Nephron progenitor cell (in vitro differentiated cells): ENCODE results near the gene VWA8.

Experiments used
- DNase-seq: peaks from one replicate; pipeline ENCODE4 v3.0.0; 2021
- H3K27ac Mint-ChIP-seq: 2 replicates; pipeline ENCODE4 v1.8.0; 2021; ENCODE audit warnings: mild to moderate bottlenecking, moderate library complexity, mixed read lengths
- H3K27me3 Mint-ChIP-seq: 2 replicates; pipeline ENCODE4 v1.8.0; 2021; ENCODE audit warnings: mild to moderate bottlenecking, low read depth, mixed read lengths; ENCODE audit not compliant: poor library complexity
- H3K36me3 Mint-ChIP-seq: 2 replicates; pipeline ENCODE4 v1.8.0; 2021; ENCODE audit warnings: low read depth, mixed read lengths
- H3K4me1 Mint-ChIP-seq: 2 replicates; pipeline ENCODE4 v1.8.0; 2021; ENCODE audit warnings: mixed read lengths
- H3K4me3 Mint-ChIP-seq: 2 replicates; pipeline ENCODE4 v1.8.0; 2021; ENCODE audit warnings: mild to moderate bottlenecking, moderate library complexity, mixed read lengths
- H3K9me3 Mint-ChIP-seq: 2 replicates; pipeline ENCODE4 v1.8.0; 2021; ENCODE audit warnings: mild to moderate bottlenecking, moderate library complexity, mixed read lengths
- CTCF ChIP-seq: fragments of 200-600 bp; sonication (generic); IDR thresholded peaks from 2 replicates; pipeline ENCODE4 v1.5.0; 2021; ENCODE audit warnings: antibody characterized with exemption

VWA8 gene

GRCh38 chr13:41820581-41821237 lies 140.2 kb downstream of the VWA8 start:
- H3K36me3 Mint-ChIP-seq = peaks cover 28% of the 10 kb centered on the region
- TF ChIP-seq CTCF = no peak
- no peak overlapping the region for H3K4me3 Mint-ChIP-seq
- no peak overlapping the region for H3K27ac Mint-ChIP-seq
- H3K9me3 Mint-ChIP-seq = peaks cover 5% of the 10 kb centered on the region
- H3K27me3 Mint-ChIP-seq = no peaks in the 10 kb centered on the region
- no peak for DNase-seq
- peaks cover 16% of the 10 kb centered on the region for H3K4me1 Mint-ChIP-seq

GRCh38 chr13:41816057-41816456 lies 144.9 kb downstream of the VWA8 start:
- H3K9me3 Mint-ChIP-seq = peaks cover 12% of the 10 kb centered on the region
- H3K27ac Mint-ChIP-seq = no peak overlapping the region
- no peak overlapping the region for H3K4me3 Mint-ChIP-seq
- DNase-seq = no peak
- no peaks in the 10 kb centered on the region for H3K4me1 Mint-ChIP-seq
- no peaks in the 10 kb centered on the region for H3K27me3 Mint-ChIP-seq
- TF ChIP-seq CTCF = no peak
- peaks cover 46% of the 10 kb centered on the region for H3K36me3 Mint-ChIP-seq

- TF ChIP-seq CTCF = no peak
- Mint-ChIP-seq H3K9me3 (peaks cover 12% of the 10 kb centered on the region), H3K36me3 (peaks cover 52% of the 10 kb centered on the region), H3K4me1 (no peaks in the 10 kb centered on the region), H3K27me3 (no peaks in the 10 kb centered on the region), H3K4me3 (no peak overlapping the region), H3K27ac (no peak overlapping the region)
- no peak for DNase-seq
Measured at GRCh38 chr13:41813426-41813825, 147.5 kb downstream of the VWA8 start.

GRCh38 chr13:41812851-41813250 lies 148.1 kb downstream of the VWA8 start:
- H3K27ac Mint-ChIP-seq = no peak overlapping the region
- TF ChIP-seq CTCF = no peak
- DNase-seq = no peak
- H3K27me3 Mint-ChIP-seq = no peaks in the 10 kb centered on the region
- peaks cover 12% of the 10 kb centered on the region for H3K9me3 Mint-ChIP-seq
- no peak overlapping the region for H3K4me3 Mint-ChIP-seq
- no peaks in the 10 kb centered on the region for H3K4me1 Mint-ChIP-seq
- peaks cover 56% of the 10 kb centered on the region for H3K36me3 Mint-ChIP-seq

GRCh38 chr13:41812237-41812636 lies 148.7 kb downstream of the VWA8 start:
- no peak for DNase-seq
- H3K27ac Mint-ChIP-seq = no peak overlapping the region
- peaks cover 57% of the 10 kb centered on the region for H3K36me3 Mint-ChIP-seq
- no peaks in the 10 kb centered on the region for H3K27me3 Mint-ChIP-seq
- H3K4me3 Mint-ChIP-seq = no peak overlapping the region
- peaks cover 12% of the 10 kb centered on the region for H3K9me3 Mint-ChIP-seq
- TF ChIP-seq CTCF = no peak
- H3K4me1 Mint-ChIP-seq = no peaks in the 10 kb centered on the region

GRCh38 chr13:41811588-41812021 lies 149.3 kb downstream of the VWA8 start:
- H3K4me3 Mint-ChIP-seq = no peak overlapping the region

More at GRCh38 chr13:41811588-41812021, 149.3 kb downstream of the VWA8 start:
- Mint-ChIP-seq H3K9me3 (peaks cover 12% of the 10 kb centered on the region), H3K4me1 (no peaks in the 10 kb centered on the region), H3K27me3 (no peaks in the 10 kb centered on the region), H3K36me3 (peaks cover 59% of the 10 kb centered on the region), H3K27ac (no peak overlapping the region)
- DNase-seq = no peak
- TF ChIP-seq CTCF = no peak
